NB4 (cell line): Measurements from ENCODE around the gene AGPS.

Experiments used
- CTCF ChIP-seq: IDR thresholded peaks from one replicate; pipeline ENCODE4 v1.5.1; 2012; ENCODE audit warnings: low read depth, low read length
- MAX ChIP-seq: IDR thresholded peaks from 2 replicates; pipeline ENCODE4 v1.6.1; 2011; ENCODE audit warnings: low read depth, low read length
- MYC ChIP-seq: IDR thresholded peaks from 2 replicates; pipeline ENCODE4 v1.6.1; 2011; ENCODE audit warnings: low read depth, low read length
- POLR2A ChIP-seq: IDR thresholded peaks from 2 replicates; pipeline ENCODE4 v1.6.1; 2011; ENCODE audit warnings: mild to moderate bottlenecking; ENCODE audit not compliant: insufficient read length; ENCODE audit errors: extremely low read depth

GRCh38 chr2:177347570-177347969 lies 45.0 kb upstream of the AGPS start:
- TF ChIP-seq MAX (no peak), CTCF (no peak), POLR2A (no peak), MYC (no peak)
